Endothelial cell of umbilical vein (primary cell): ENCODE data around the gene PEX7. TPM values are rescaled to one million over a fixed set of nuclear protein-coding genes. Genes with fewer than 3 reads are reported as not detected.
"Not testable (repeated sequence)": the region's sequence is repeated elsewhere in the genome, so short reads cannot be mapped to it uniquely, and the experiment has no call there.

Source experiments
- BruUV-seq: library from RNA; stranded (reverse); fragments of 400-500 nt; replicated peaks from 2 replicates; lab custom pipeline; 2021; lab: Mats Ljungman, UMichigan
- CTCF ChIA-PET: fragments of 300-600, 350-600 bp; sonication (Branson Sonifier 250); formaldehyde crosslinking; loops from one replicate; lab custom pipeline; 2021; ENCODE audit warnings: antibody characterized with exemption, inconsistent platforms; lab: Charles Lee
- POLR2A ChIA-PET: fragments of 300-600, 350-600 bp; sonication (Branson Sonifier 250); formaldehyde crosslinking; loops from one replicate; lab custom pipeline; 2021; ENCODE audit warnings: antibody characterized with exemption, inconsistent platforms; lab: Charles Lee
- DNase-seq: peaks from one replicate; pipeline ENCODE4 v3.0.0-alpha.2; 2011; ENCODE audit warnings: low read depth, low spot score
- FAIRE-seq: peaks from 2 replicates; lab custom pipeline; 2011; peaks lifted over from hg19 to GRCh38; lab: Jason Lieb, UNC
- H2AFZ ChIP-seq: 2 replicates; pipeline ENCODE4 v1.6.0; 2012; ENCODE audit warnings: low read depth, low read length, control low read depth, inconsistent platforms
- H3K27ac ChIP-seq: 2 replicates; pipeline ENCODE4 v1.5.1; 2011; ENCODE audit warnings: low read depth, mild to moderate bottlenecking, control low read depth, low read length, moderate library complexity; ENCODE audit not compliant: insufficient read depth
- H3K27me3 ChIP-seq, 2 experiments: 2 replicates each; pipeline versions ENCODE4 v1.6.0 to v1.6.1; 2011; ENCODE audit warnings: low read length in 2 of 2, mixed read lengths in 1 of 2; ENCODE audit not compliant: control insufficient read depth in 2 of 2, insufficient read depth in 2 of 2
- H3K36me3 ChIP-seq, 2 experiments: 2 replicates in 1 of 2; 3 replicates in 1 of 2; pipeline ENCODE4 v1.5.1; 2011; ENCODE audit warnings: low read length in 2 of 2, mild to moderate bottlenecking in 1 of 2, moderate library complexity in 1 of 2; ENCODE audit not compliant: control insufficient read depth in 2 of 2, insufficient read depth in 2 of 2; ENCODE audit errors: extremely low read depth in 1 of 2
- H3K4me1 ChIP-seq: 3 replicates; pipeline ENCODE4 v1.5.1; 2011; ENCODE audit warnings: mild to moderate bottlenecking, low read length; ENCODE audit not compliant: control insufficient read depth, insufficient read depth; ENCODE audit errors: extremely low read depth
- H3K4me2 ChIP-seq: 2 replicates; pipeline ENCODE4 v1.6.1; 2011; ENCODE audit warnings: low read length, control low read depth, mixed read lengths; ENCODE audit not compliant: insufficient read depth
- H3K4me3 ChIP-seq, 3 experiments: fragments of 200-600 bp in 1 of 3; sonication (generic), shearing (Covaris generic) in 1 of 3; replicated peaks in 1 of 3; 2 replicates each; pipeline ENCODE4 v1.5.1; 2011 to 2016; ENCODE audit warnings: control low read depth in 3 of 3, low read length in 3 of 3, mild to moderate bottlenecking in 2 of 3, inconsistent platforms in 1 of 3, low read depth in 1 of 3, moderate library complexity in 1 of 3; ENCODE audit not compliant: insufficient read depth in 1 of 3
- H3K79me2 ChIP-seq: 2 replicates; pipeline ENCODE4 v1.6.0; 2012; ENCODE audit warnings: low read length, inconsistent platforms; ENCODE audit not compliant: control insufficient read depth, insufficient read depth
- H3K9ac ChIP-seq: replicated peaks from 2 replicates; pipeline ENCODE3; 2011; ENCODE audit warnings: low read length, control low read depth; ENCODE audit not compliant: insufficient read depth; ENCODE audit errors: extremely low read depth
- H3K9me1 ChIP-seq: replicated peaks from 3 replicates; pipeline ENCODE4 v1.6.0; 2011; ENCODE audit warnings: mild to moderate bottlenecking, low read length; ENCODE audit not compliant: control insufficient read depth, insufficient read depth; ENCODE audit errors: extremely low read depth
- H3K9me3 ChIP-seq: replicated peaks from 2 replicates; pipeline ENCODE4 v1.5.1; 2012; ENCODE audit warnings: low read length, inconsistent platforms; ENCODE audit not compliant: control insufficient read depth, insufficient read depth
- H4K20me1 ChIP-seq: replicated peaks from 2 replicates; pipeline ENCODE3; 2011; ENCODE audit warnings: mild to moderate bottlenecking, low read length; ENCODE audit not compliant: control insufficient read depth, insufficient read depth; ENCODE audit errors: extremely low read depth
- CTCF ChIP-seq, 2 donors: IDR thresholded peaks; 1 replicate in 1 of 2; 2 replicates in 1 of 2; pipeline ENCODE4 v1.5.1; 2011; ENCODE audit warnings: low read length in 2 of 2, mild to moderate bottlenecking in 2 of 2, moderate library complexity in 2 of 2, control low read depth in 1 of 2, inconsistent platforms in 1 of 2, low read depth in 1 of 2; ENCODE audit not compliant: insufficient read depth in 1 of 2; ENCODE audit errors: extremely low read depth in 1 of 2
- FOS ChIP-seq: IDR thresholded peaks from 2 replicates; pipeline ENCODE4 v1.6.1; 2011; ENCODE audit warnings: mild to moderate bottlenecking, low read length, moderate library complexity, borderline replicate concordance; ENCODE audit not compliant: insufficient read depth
- MYC ChIP-seq: IDR thresholded peaks from one replicate; pipeline ENCODE4 v1.6.1; 2011; ENCODE audit warnings: mild to moderate bottlenecking, low read depth, low read length
- POLR2A ChIP-seq: IDR thresholded peaks from 2 replicates; pipeline ENCODE4 v1.6.1; 2012; ENCODE audit warnings: low read depth, mild to moderate bottlenecking, control low read depth, low read length
- dilution Hi-C: fragments of 300-500 bp; cut with MboI; formaldehyde crosslinking; loops from one replicate; pipeline ENCODE4 v1.15.0; 2019; ENCODE audit warnings: low sequenced_read_pairs; ENCODE audit not compliant: extremely low pct_ligation_motif_present
- intact Hi-C: fragments of 100-400 bp; cut with micrococcal nuclease; formaldehyde crosslinking; loops from one replicate; pipeline ENCODE4 v1.10.0; 2022
- polyA plus RNA-seq, 4 experiments: library from polyadenylated mRNA; depleted of rRNA in 3 of 4; stranded (reverse) in 3 of 4; unstranded in 1 of 4; fragments of >200 nt; gene quantifications; 2 replicates each; pipeline versions ENCODE4 v1.2.1 to v1.2.3, GENCODE V29; 2011 to 2012; ENCODE audit warnings: missing spikeins in 1 of 4
- total RNA-seq: library from RNA; stranded (reverse); gene quantifications from 2 replicates; pipeline ENCODE4 v1.2.3, GENCODE V29; 2021

The PEX7 gene
- total and polyA plus RNA-seq, 2 donors (not counting 3 experiments of a cell fraction or from before 2014, with no cell fraction given) = 3.7 to 5.7 TPM

- Histone ChIP-seq H3K27me3 (peaks cover 0 to 5% of the 10 kb centered on the region in 2 experiments), H3K36me3 (no peaks in the 10 kb centered on the region), H3K9me3 (no peaks in the 10 kb centered on the region), H4K20me1 (no peaks in the 10 kb centered on the region), H3K4me2 (no peak overlapping the region), H2AFZ (no peak overlapping the region), H3K9ac (no peak overlapping the region), H3K4me1 (no peaks in the 10 kb centered on the region), H3K9me1 (no peaks in the 10 kb centered on the region), H3K27ac (no peak overlapping the region), H3K79me2 (no peaks in the 10 kb centered on the region), H3K4me3 (no peak overlapping the region)
- dilution Hi-C loops (no loop called here), intact Hi-C loops (no loop called here)
- POLR2A ChIA-PET = no interaction called here
- CTCF ChIA-PET = no interaction called here
- TF ChIP-seq CTCF (IDR thresholded peaks at IDR 0.05; ENCODE audit: extremely low read depth in 1 of 2, insufficient read depth in 1 of 2, low read depth in 1 of 2, low read length in 2 of 2) (no peak), FOS (no peak), POLR2A (no peak), MYC (no peak)
- no peak for FAIRE-seq
- no TSS peak for BruUV-seq
- no peak for DNase-seq
These were observed 10.2 kb upstream of the PEX7 start for GRCh38 chr6:136812174-136812573.

GRCh38 chr6:136815608-136816007 lies 6.8 kb upstream of the PEX7 start:
- CTCF ChIA-PET, H3K9me1 ChIP-seq, H3K4me1 ChIP-seq, H3K4me3 ChIP-seq, H3K9me3 ChIP-seq, FAIRE-seq, H3K36me3 ChIP-seq, H4K20me1 ChIP-seq, intact Hi-C loops, dilution Hi-C loops, H3K4me2 ChIP-seq, BruUV-seq, H3K27me3 ChIP-seq, H3K9ac ChIP-seq, DNase-seq, POLR2A ChIA-PET, H2AFZ ChIP-seq, H3K27ac ChIP-seq, H3K79me2 ChIP-seq: not testable (repeated sequence)
